ENCODE results near the gene HEATR5B. TPM values are rescaled to one million over a fixed set of nuclear protein-coding genes. Genes with fewer than 3 reads are reported as not detected.

The HEATR5B gene
- total RNA-seq, 4 donors from 2014 or later, result 32.2 to 48.7 (median 39.4) TPM

DNA sequence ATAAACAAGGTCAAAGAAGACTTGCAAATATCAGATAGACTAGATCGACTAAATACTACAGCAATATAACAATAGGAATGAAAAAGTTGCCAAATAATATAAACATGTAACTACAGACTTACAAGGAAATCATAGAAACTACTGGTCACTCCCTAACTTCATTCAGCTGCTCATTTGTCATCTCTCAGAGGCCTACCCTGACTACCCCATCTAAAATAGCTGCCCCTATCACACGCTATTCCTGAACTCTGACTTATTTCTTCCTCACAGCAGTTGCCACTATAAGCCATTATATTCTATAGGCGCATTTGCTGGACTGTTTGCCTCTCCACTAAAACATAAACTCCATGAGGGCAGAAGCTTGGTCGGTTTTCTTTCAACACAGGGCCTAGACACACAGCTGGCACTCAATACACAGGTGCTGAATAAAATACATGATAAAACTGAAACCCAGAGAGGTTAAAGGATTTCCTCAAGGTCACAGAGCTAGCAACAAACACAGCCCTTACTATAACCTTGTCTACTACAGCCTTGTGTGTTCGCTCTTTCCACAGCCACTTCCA, 119.6 kb downstream of the HEATR5B start:
- Histone ChIP-seq H3K36me3 (no peaks in the 10 kb centered on the region), H3K4me1 (peaks cover 0 to 9% (median 5%) of the 10 kb centered on the region in 4 donors), H3K27ac (no peak overlapping the region), H3K27me3 (no peaks in the 10 kb centered on the region), H3K9me3 (no peaks in the 10 kb centered on the region), H3K4me3 (peak overlapping the region in 2 of 4 donors; percentile 94 to 99)
- no peak for DNase-seq
- TF ChIP-seq, protein P1, sequence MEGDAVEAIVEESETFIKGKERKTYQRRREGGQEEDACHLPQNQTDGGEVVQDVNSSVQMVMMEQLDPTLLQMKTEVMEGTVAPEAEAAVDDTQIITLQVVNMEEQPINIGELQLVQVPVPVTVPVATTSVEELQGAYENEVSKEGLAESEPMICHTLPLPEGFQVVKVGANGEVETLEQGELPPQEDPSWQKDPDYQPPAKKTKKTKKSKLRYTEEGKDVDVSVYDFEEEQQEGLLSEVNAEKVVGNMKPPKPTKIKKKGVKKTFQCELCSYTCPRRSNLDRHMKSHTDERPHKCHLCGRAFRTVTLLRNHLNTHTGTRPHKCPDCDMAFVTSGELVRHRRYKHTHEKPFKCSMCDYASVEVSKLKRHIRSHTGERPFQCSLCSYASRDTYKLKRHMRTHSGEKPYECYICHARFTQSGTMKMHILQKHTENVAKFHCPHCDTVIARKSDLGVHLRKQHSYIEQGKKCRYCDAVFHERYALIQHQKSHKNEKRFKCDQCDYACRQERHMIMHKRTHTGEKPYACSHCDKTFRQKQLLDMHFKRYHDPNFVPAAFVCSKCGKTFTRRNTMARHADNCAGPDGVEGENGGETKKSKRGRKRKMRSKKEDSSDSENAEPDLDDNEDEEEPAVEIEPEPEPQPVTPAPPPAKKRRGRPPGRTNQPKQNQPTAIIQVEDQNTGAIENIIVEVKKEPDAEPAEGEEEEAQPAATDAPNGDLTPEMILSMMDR (IDR thresholded peaks at IDR 0.05), result no peak
- TF ChIP-seq POLR2A (IDR thresholded peaks at IDR 0.05), result no peak

DNA sequence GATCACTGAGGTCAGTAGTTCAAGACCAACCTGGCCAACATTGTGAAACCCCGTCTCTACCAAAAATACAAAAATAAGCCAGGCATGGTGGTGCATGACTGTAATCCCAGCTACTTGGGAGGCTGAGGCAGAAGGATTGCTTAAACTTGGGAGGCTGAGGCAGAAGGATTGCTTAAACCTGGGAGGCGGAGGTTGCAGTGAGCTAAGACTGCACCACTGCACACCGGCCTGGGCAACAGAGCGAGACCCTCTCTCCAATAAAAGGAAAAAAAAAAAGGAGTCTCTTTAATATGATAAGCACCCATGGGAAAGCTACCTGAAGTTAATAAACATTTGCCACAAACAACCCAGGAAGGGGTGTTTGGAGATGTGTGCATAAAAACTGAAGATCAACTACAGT, 120.4 kb downstream of the HEATR5B start:
- TF ChIP-seq POLR2A (IDR thresholded peaks at IDR 0.05), result no peak
- TF ChIP-seq, protein P1 (IDR thresholded peaks at IDR 0.05), result no peak
- Histone ChIP-seq H3K4me1 (peaks cover 0 to 9% (median 5%) of the 10 kb centered on the region in 4 donors), H3K27ac (no peak overlapping the region), H3K9me3 (no peaks in the 10 kb centered on the region), H3K36me3 (no peaks in the 10 kb centered on the region), H3K4me3 (no peak overlapping the region), H3K27me3 (no peaks in the 10 kb centered on the region)
- no peak for DNase-seq

DNA sequence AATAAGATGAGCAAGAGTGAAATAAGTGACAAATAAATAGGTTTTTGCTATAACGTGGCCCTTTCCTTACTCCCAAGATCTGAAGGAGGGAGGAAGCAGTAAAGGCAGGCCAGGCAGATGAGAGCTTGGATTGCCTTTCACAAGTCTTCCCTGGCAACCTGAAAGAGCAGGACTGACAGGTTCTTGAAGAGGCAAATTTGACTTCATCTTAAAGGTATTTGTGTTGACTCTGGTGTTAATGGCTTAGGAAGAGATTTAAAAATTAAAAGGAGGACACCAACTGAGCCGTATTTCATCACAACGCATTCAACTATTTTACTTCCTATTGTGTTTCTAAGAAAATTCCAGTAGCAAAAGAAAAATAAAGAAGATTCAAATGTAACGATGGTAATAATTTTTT, 121.1 kb downstream of the HEATR5B start:
- no peaks in the 10 kb centered on the region for H3K36me3 ChIP-seq
- no peaks in the 10 kb centered on the region for H3K27me3 ChIP-seq
- no peak overlapping the region for H3K27ac ChIP-seq
- no peaks in the 10 kb centered on the region for H3K9me3 ChIP-seq
- peaks cover 0 to 9% (median 5%) of the 10 kb centered on the region in 4 donors for H3K4me1 ChIP-seq
- no peak for TF ChIP-seq POLR2A (IDR thresholded peaks at IDR 0.05)
- TF ChIP-seq, protein P1 (IDR thresholded peaks at IDR 0.05), result no peak
- no peak overlapping the region for H3K4me3 ChIP-seq
- DNase-seq, result no peak

DNA sequence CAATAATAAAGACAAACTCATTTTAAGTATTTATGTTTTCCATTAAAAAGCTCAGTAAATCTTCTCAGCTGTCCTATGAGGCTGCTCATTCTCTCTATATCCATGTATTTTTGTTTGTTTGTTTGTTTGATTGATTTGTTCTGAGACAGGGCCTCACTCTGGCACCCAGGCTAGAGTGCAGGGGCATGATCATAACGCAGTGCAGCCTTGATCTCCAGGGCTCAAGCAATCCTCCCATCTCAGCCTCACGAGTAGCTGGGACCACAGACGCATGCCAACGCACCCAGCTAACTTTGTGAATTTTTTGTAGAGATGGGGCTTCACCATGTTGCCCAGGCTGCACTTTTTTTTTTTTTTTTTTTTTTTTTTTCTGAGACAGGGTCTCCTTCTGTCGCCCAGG, 123.4 kb downstream of the HEATR5B start:
- TF ChIP-seq POLR2A (IDR thresholded peaks at IDR 0.05), result no peak
- TF ChIP-seq, protein P1 (IDR thresholded peaks at IDR 0.05), result no peak
- no peak overlapping the region for H3K27ac ChIP-seq
- H3K9me3 ChIP-seq, result no peaks in the 10 kb centered on the region
- no peak overlapping the region for H3K4me3 ChIP-seq
- H3K4me1 ChIP-seq, result peaks cover 0 to 9% (median 5%) of the 10 kb centered on the region in 4 donors
- H3K27me3 ChIP-seq, result no peaks in the 10 kb centered on the region
- DNase-seq, result no peak
- no peaks in the 10 kb centered on the region for H3K36me3 ChIP-seq

DNA sequence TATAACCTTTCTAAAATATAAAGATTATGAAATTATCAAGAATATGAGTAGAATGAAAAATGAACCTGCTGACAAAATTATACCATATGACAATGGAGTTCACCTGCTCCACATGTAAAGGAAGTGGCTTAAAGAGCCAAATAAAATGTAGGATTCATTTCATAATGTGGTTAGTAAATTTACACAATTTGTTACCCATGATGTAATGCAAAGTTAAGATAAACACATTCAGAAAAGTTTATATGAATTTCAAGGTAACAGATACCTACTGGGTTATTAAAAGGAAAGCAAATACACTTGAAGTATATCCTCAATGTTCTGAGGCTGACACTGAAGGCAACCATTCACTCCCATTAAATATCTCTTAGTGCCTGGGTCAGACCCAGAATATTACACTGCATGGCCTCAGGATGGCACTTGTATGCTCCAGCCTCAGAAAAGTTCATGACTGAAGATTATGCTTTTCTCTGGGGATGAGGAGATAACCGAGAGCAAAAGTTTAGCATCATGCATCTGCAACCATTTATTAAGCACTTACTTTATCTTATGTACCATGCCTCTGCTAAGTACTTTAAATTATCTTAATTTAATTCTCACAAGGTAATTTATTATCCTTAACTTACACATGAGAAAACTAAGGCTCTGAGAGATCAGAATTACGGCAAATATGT, 124.0 kb downstream of the HEATR5B start:
- TF ChIP-seq POLR2A (IDR thresholded peaks at IDR 0.05), result no peak
- TF ChIP-seq, protein P1 (IDR thresholded peaks at IDR 0.05), result no peak
- no peak overlapping the region for H3K4me3 ChIP-seq
- H3K36me3 ChIP-seq, result no peaks in the 10 kb centered on the region
- no peak for DNase-seq
- H3K4me1 ChIP-seq, result peaks cover 0 to 6% (median 3%) of the 10 kb centered on the region in 4 donors
- no peaks in the 10 kb centered on the region for H3K27me3 ChIP-seq
- H3K9me3 ChIP-seq, result no peaks in the 10 kb centered on the region
- no peak overlapping the region for H3K27ac ChIP-seq
